Measurements from ENCODE around the gene CNGA3. TPM values are rescaled to one million over a fixed set of nuclear protein-coding genes. Genes with fewer than 3 reads are reported as not detected.

CNGA3 gene
- total and polyA plus RNA-seq, 2 donors (not counting 1 experiment from before 2014, with no cell fraction given): under 0.01 TPM; not detected in 1

GRCh38 chr2:98377544-98377943 lies 31.3 kb downstream of the CNGA3 start:
- Histone ChIP-seq H3K9me3 (ENCODE audit: control insufficient read depth, insufficient read depth, low read depth, low read length) (no peaks in the 10 kb centered on the region), H3K4me1 (ENCODE audit: control insufficient read depth, extremely low read depth, insufficient read depth, low read length) (no peaks in the 10 kb centered on the region), H3K79me2 (ENCODE audit: control insufficient read depth, insufficient read depth, low read length) (no peaks in the 10 kb centered on the region), H3K36me3 (ENCODE audit: control insufficient read depth, insufficient read depth, low read length) (no peaks in the 10 kb centered on the region), H4K20me1 (ENCODE audit: control insufficient read depth, extremely low read depth, insufficient read depth, low read length) (no peaks in the 10 kb centered on the region), H3K4me3 (replicated peaks in 1 of 4; ENCODE audit: control extremely low read depth in 1 of 4, insufficient read depth in 1 of 4, low read depth in 3 of 4, low read length in 4 of 4) (no peak overlapping the region), H3K27ac (ENCODE audit: insufficient read depth, low read length) (no peak overlapping the region), H3K27me3 (ENCODE audit: control insufficient read depth, insufficient read depth, low read length) (peaks cover 20% of the 10 kb centered on the region), H3K9ac (ENCODE audit: insufficient read depth, low read length) (no peak overlapping the region), H3K4me2 (ENCODE audit: extremely low read depth, insufficient read depth, low read length) (no peak overlapping the region), H2AFZ (ENCODE audit: low read length) (no peak overlapping the region)
- DNase-seq (ENCODE audit: low read depth in 2 of 2): no peak
- no peak for TF ChIP-seq EZH2 (IDR thresholded peaks at IDR 0.05; ENCODE audit: low read length, missing control alignments)

GRCh38 chr2:98378196-98378595 lies 31.9 kb downstream of the CNGA3 start:
- peaks cover 16% of the 10 kb centered on the region for H3K27me3 ChIP-seq (ENCODE audit: control insufficient read depth, insufficient read depth, low read length)
- H3K4me3 ChIP-seq (replicated peaks in 1 of 4; ENCODE audit: control extremely low read depth in 1 of 4, insufficient read depth in 1 of 4, low read depth in 3 of 4, low read length in 4 of 4): no peak overlapping the region
- no peak overlapping the region for H3K9ac ChIP-seq (ENCODE audit: insufficient read depth, low read length)
- H3K4me2 ChIP-seq (ENCODE audit: extremely low read depth, insufficient read depth, low read length): no peak overlapping the region
- no peaks in the 10 kb centered on the region for H4K20me1 ChIP-seq (ENCODE audit: control insufficient read depth, extremely low read depth, insufficient read depth, low read length)
- H3K36me3 ChIP-seq (ENCODE audit: control insufficient read depth, insufficient read depth, low read length): no peaks in the 10 kb centered on the region
- H3K79me2 ChIP-seq (ENCODE audit: control insufficient read depth, insufficient read depth, low read length): no peaks in the 10 kb centered on the region
- H3K4me1 ChIP-seq (ENCODE audit: control insufficient read depth, extremely low read depth, insufficient read depth, low read length): no peaks in the 10 kb centered on the region
- no peak overlapping the region for H2AFZ ChIP-seq (ENCODE audit: low read length)
- no peak overlapping the region for H3K27ac ChIP-seq (ENCODE audit: insufficient read depth, low read length)
- TF ChIP-seq EZH2 (IDR thresholded peaks at IDR 0.05; ENCODE audit: low read length, missing control alignments): no peak
- TF ChIP-seq CTCF (conservative IDR thresholded peaks at IDR 0.05 in 1 of 2, IDR thresholded peaks at IDR 0.05 in 1 of 2; ENCODE audit: low read depth in 1 of 2, low read length in 2 of 2): no peak
- H3K9me3 ChIP-seq (ENCODE audit: control insufficient read depth, insufficient read depth, low read depth, low read length): no peaks in the 10 kb centered on the region
- no peak for DNase-seq (ENCODE audit: low read depth in 2 of 2)

- Histone ChIP-seq H4K20me1 (ENCODE audit: control insufficient read depth, extremely low read depth, insufficient read depth, low read length) (no peaks in the 10 kb centered on the region), H3K9me3 (ENCODE audit: control insufficient read depth, insufficient read depth, low read depth, low read length) (no peaks in the 10 kb centered on the region), H3K4me2 (ENCODE audit: extremely low read depth, insufficient read depth, low read length) (no peak overlapping the region), H3K9ac (ENCODE audit: insufficient read depth, low read length) (no peak overlapping the region), H3K4me3 (replicated peaks in 1 of 4; ENCODE audit: control extremely low read depth in 1 of 4, insufficient read depth in 1 of 4, low read depth in 3 of 4, low read length in 4 of 4) (no peak overlapping the region), H3K36me3 (ENCODE audit: control insufficient read depth, insufficient read depth, low read length) (no peaks in the 10 kb centered on the region), H3K4me1 (ENCODE audit: control insufficient read depth, extremely low read depth, insufficient read depth, low read length) (no peaks in the 10 kb centered on the region), H2AFZ (ENCODE audit: low read length) (no peak overlapping the region), H3K27me3 (ENCODE audit: control insufficient read depth, insufficient read depth, low read length) (peaks cover 14% of the 10 kb centered on the region), H3K27ac (ENCODE audit: insufficient read depth, low read length) (no peak overlapping the region), H3K79me2 (ENCODE audit: control insufficient read depth, insufficient read depth, low read length) (no peaks in the 10 kb centered on the region)
- TF ChIP-seq CTCF (conservative IDR thresholded peaks at IDR 0.05 in 1 of 2, IDR thresholded peaks at IDR 0.05 in 1 of 2; ENCODE audit: low read depth in 1 of 2, low read length in 2 of 2): no peak
- TF ChIP-seq EZH2 (IDR thresholded peaks at IDR 0.05; ENCODE audit: low read length, missing control alignments): no peak
- DNase-seq (ENCODE audit: low read depth in 2 of 2): peak; percentile 59 to 85
Observed at GRCh38 chr2:98378901-98379300, 32.6 kb downstream of the CNGA3 start.

Data from fibroblast of lung (primary cell).